IMR-90 (cell line): Measurements from ENCODE around the gene MAOA. TPM values are rescaled to one million over a fixed set of nuclear protein-coding genes. Genes with fewer than 3 reads are reported as not detected.

ENCODE experiments used
- ATAC-seq: fragments of 200-7000 bp; cut with Tn5 transposase; 2 replicates; pipeline ENCODE4 v1.9.1; 2020; ENCODE audit warnings: low read depth, mild to moderate bottlenecking, moderate library complexity
- BruUV-seq: library from RNA; stranded (reverse); fragments of 400-500 nt; replicated peaks from 2 replicates; lab custom pipeline; 2021; lab: Mats Ljungman, UMichigan
- CTCF ChIA-PET: fragments of 300-600 bp; formaldehyde crosslinking; extraction: SDS; loops from one replicate; lab custom pipeline; 2021; ENCODE audit warnings: antibody characterized with exemption; lab: Yijun Ruan, JAX
- POLR2A ChIA-PET: fragments of 300-600 bp; sonication (Branson Sonifier 250); formaldehyde crosslinking; loops from one replicate; lab custom pipeline; 2022; ENCODE audit warnings: antibody characterized with exemption; ENCODE audit not compliant: unreplicated experiment; lab: Charles Lee
- DNase-seq: peaks from one replicate; pipeline ENCODE4 v3.0.0; 2013
- H2AFZ ChIP-seq: replicated peaks from 2 replicates; pipeline ENCODE3; 2013; ENCODE audit warnings: low read length, mild to moderate bottlenecking; ENCODE audit not compliant: poor library complexity
- H2AK5ac ChIP-seq: 2 replicates; pipeline ENCODE4 v1.6.1; 2013; ENCODE audit warnings: low read depth, low read length, inconsistent platforms
- H2AK9ac ChIP-seq: replicated peaks from 2 replicates; pipeline ENCODE3; 2013; ENCODE audit warnings: mild to moderate bottlenecking, low read depth, low read length, moderate library complexity; ENCODE audit not compliant: poor library complexity
- H2BK120ac ChIP-seq: 2 replicates; pipeline ENCODE4 v1.6.1; 2013; ENCODE audit warnings: low read depth, low read length, inconsistent platforms
- H2BK15ac ChIP-seq: 3 replicates; pipeline ENCODE4 v1.6.1; 2013; ENCODE audit warnings: low read depth, low read length, inconsistent platforms
- H2BK20ac ChIP-seq: 2 replicates; pipeline ENCODE4 v1.6.1; 2013; ENCODE audit warnings: low read depth, mild to moderate bottlenecking, inconsistent platforms, low read length, moderate library complexity
- H2BK5ac ChIP-seq: 2 replicates; pipeline ENCODE4 v1.6.1; 2013; ENCODE audit warnings: mild to moderate bottlenecking, low read depth, low read length, inconsistent platforms; ENCODE audit not compliant: poor library complexity, severe bottlenecking
- H3K14ac ChIP-seq: replicated peaks from 2 replicates; pipeline ENCODE4 v1.6.1; 2013; ENCODE audit warnings: low read depth, low read length, inconsistent platforms
- H3K18ac ChIP-seq: 2 replicates; pipeline ENCODE4 v1.6.1; 2013; ENCODE audit warnings: low read depth, low read length, control low read depth
- H3K23ac ChIP-seq: 2 replicates; pipeline ENCODE4 v1.6.1; 2013; ENCODE audit warnings: low read depth, low read length, inconsistent platforms
- H3K27ac ChIP-seq: 2 replicates; pipeline ENCODE4 v1.5.1; 2013; ENCODE audit warnings: mild to moderate bottlenecking, control low read depth, low read length; ENCODE audit not compliant: insufficient read depth
- H3K27me3 ChIP-seq: 2 replicates; pipeline ENCODE4 v1.6.1; 2013; ENCODE audit warnings: low read length; ENCODE audit not compliant: control insufficient read depth, insufficient read depth
- H3K36me3 ChIP-seq: 2 replicates; pipeline ENCODE4 v1.6.1; 2013; ENCODE audit warnings: low read length, mixed read lengths; ENCODE audit not compliant: control insufficient read depth, insufficient read depth
- H3K4ac ChIP-seq: 2 replicates; pipeline ENCODE4 v1.6.1; 2013; ENCODE audit warnings: low read depth, low read length, inconsistent platforms
- H3K4me1 ChIP-seq: 2 replicates; pipeline ENCODE4 v1.6.1; 2013; ENCODE audit warnings: low read length, mixed read lengths; ENCODE audit not compliant: control insufficient read depth, insufficient read depth
- H3K4me2 ChIP-seq: 2 replicates; pipeline ENCODE4 v1.6.1; 2013; ENCODE audit warnings: low read depth, mild to moderate bottlenecking, control low read depth, low read length, moderate library complexity
- H3K4me3 ChIP-seq: 2 replicates; pipeline ENCODE4 v1.5.1; 2013; ENCODE audit warnings: low read depth, mild to moderate bottlenecking, control low read depth, low read length, moderate library complexity; ENCODE audit not compliant: insufficient read depth
- H3K56ac ChIP-seq: 2 replicates; pipeline ENCODE4 v1.6.1; 2013; ENCODE audit warnings: low read length, inconsistent platforms; ENCODE audit not compliant: insufficient read depth; ENCODE audit errors: extremely low read depth
- H3K79me1 ChIP-seq, 2 experiments: 2 replicates each; pipeline ENCODE4 v1.6.1; 2013; ENCODE audit warnings: low read length in 2 of 2, inconsistent platforms in 1 of 2, low read depth in 1 of 2
- H3K9ac ChIP-seq: 2 replicates; pipeline ENCODE4 v1.6.1; 2013; ENCODE audit warnings: low read depth, low read length, control low read depth
- H3K9me1 ChIP-seq: 2 replicates; pipeline ENCODE4 v1.6.1; 2013; ENCODE audit warnings: low read length, inconsistent platforms; ENCODE audit not compliant: insufficient read depth
- H3K9me3 ChIP-seq: 2 replicates; pipeline ENCODE4 v1.6.1; 2013; ENCODE audit warnings: low read length; ENCODE audit not compliant: control insufficient read depth, insufficient read depth
- H4K20me1 ChIP-seq: 2 replicates; pipeline ENCODE4 v1.6.1; 2013; ENCODE audit warnings: low read length, inconsistent platforms; ENCODE audit not compliant: insufficient read depth
- H4K5ac ChIP-seq: 2 replicates; pipeline ENCODE4 v1.6.1; 2013; ENCODE audit warnings: mild to moderate bottlenecking, low read depth, low read length, control low read depth
- H4K8ac ChIP-seq, 2 experiments: 2 replicates each; pipeline ENCODE4 v1.6.1; 2013; ENCODE audit warnings: low read depth in 2 of 2, low read length in 2 of 2, control low read depth in 1 of 2, inconsistent platforms in 1 of 2
- H4K91ac ChIP-seq: 2 replicates; pipeline ENCODE4 v1.6.1; 2013; ENCODE audit warnings: low read depth, low read length, inconsistent platforms; ENCODE audit not compliant: insufficient read depth
- BHLHE40 ChIP-seq: fragments of 150-350 bp; IDR thresholded peaks from 2 replicates; pipeline ENCODE4 v1.6.1; 2016; ENCODE audit warnings: mild to moderate bottlenecking, low read depth, low read length
- CEBPB ChIP-seq: IDR thresholded peaks from 2 replicates; pipeline ENCODE4 v1.6.1; 2012; ENCODE audit warnings: low read depth, low read length, improper control_type of control experiment
- CHD1 ChIP-seq: IDR thresholded peaks from 2 replicates; pipeline ENCODE4 v1.6.1; 2012; ENCODE audit warnings: low read depth, low read length, improper control_type of control experiment
- CTCF ChIP-seq: conservative IDR thresholded peaks from 2 replicates; pipeline ENCODE4 v1.5.1; 2012; ENCODE audit warnings: mild to moderate bottlenecking, low read depth, low read length, improper control_type of control experiment
- FOS ChIP-seq: fragments of 150-350 bp; IDR thresholded peaks from 2 replicates; pipeline ENCODE4 v1.6.1; 2016; ENCODE audit warnings: low read depth, low read length
- MAFK ChIP-seq: IDR thresholded peaks from 2 replicates; pipeline ENCODE4 v1.6.1; 2012; ENCODE audit warnings: low read depth, low read length, improper control_type of control experiment
- MAZ ChIP-seq: IDR thresholded peaks from 2 replicates; pipeline ENCODE4 v1.6.1; 2012; ENCODE audit warnings: low read depth, mild to moderate bottlenecking, low read length, improper control_type of control experiment, moderate library complexity, borderline replicate concordance
- MXI1 ChIP-seq: IDR thresholded peaks from 2 replicates; pipeline ENCODE4 v1.6.1; 2012; ENCODE audit warnings: low read depth, mild to moderate bottlenecking, low read length, moderate library complexity, borderline replicate concordance
- NFE2L2 ChIP-seq: fragments of 150-350 bp; IDR thresholded peaks from 2 replicates; pipeline ENCODE4 v1.6.1; 2016; ENCODE audit warnings: low read depth, mild to moderate bottlenecking, low read length
- POLR2A ChIP-seq: IDR thresholded peaks from 2 replicates; pipeline ENCODE4 v1.6.1; 2012; ENCODE audit warnings: mild to moderate bottlenecking, low read depth, low read length
- RAD21 ChIP-seq: IDR thresholded peaks from 2 replicates; pipeline ENCODE4 v1.6.1; 2012; ENCODE audit warnings: low read length, improper control_type of control experiment
- RCOR1 ChIP-seq: IDR thresholded peaks from 2 replicates; pipeline ENCODE4 v1.6.1; 2012; ENCODE audit warnings: mild to moderate bottlenecking, low read length, improper control_type of control experiment; ENCODE audit not compliant: insufficient replicate concordance
- RFX5 ChIP-seq: IDR thresholded peaks from 2 replicates; pipeline ENCODE4 v1.8.0; 2012; ENCODE audit warnings: low read depth, mild to moderate bottlenecking, low read length, moderate library complexity
- SMC3 ChIP-seq: fragments of 150-350 bp; IDR thresholded peaks from 2 replicates; pipeline ENCODE4 v1.6.1; 2016; ENCODE audit warnings: low read depth, mild to moderate bottlenecking, antibody characterized with exemption, low read length, moderate library complexity
- WGBS, 2 experiments: methylation state at CpG; one replicate each; pipeline versions ENCODE4 v1.1.5 to v1.1.7; 2013; ENCODE audit warnings: missing lambda C conversion rate in 2 of 2; ENCODE audit not compliant: insufficient read length in 1 of 2; ENCODE audit errors: extremely low coverage in 2 of 2; 5-methylcytosine and 5-hydroxymethylcytosine counted together
- dilution Hi-C: fragments of 300-500 bp; cut with HindIII; formaldehyde crosslinking; loops from one replicate; pipeline ENCODE4 v1.14.3; 2018; ENCODE audit warnings: low sequenced_read_pairs; ENCODE audit not compliant: unreplicated experiment
- in situ Hi-C: fragments of 300-500 bp; cut with MboI; formaldehyde crosslinking; loops from 3 replicates; pipeline ENCODE4 v1.14.3; 2019; ENCODE audit warnings: low sequenced_read_pairs, inconsistent platforms, mixed read lengths
- intact Hi-C: fragments of 100-400 bp; cut with micrococcal nuclease; formaldehyde crosslinking; loops from 2 replicates; pipeline ENCODE4 v1.10.0; 2022
- polyA plus RNA-seq, 3 experiments: library from polyadenylated mRNA; depleted of rRNA; stranded (reverse); fragments of >200 nt; gene quantifications; 2 replicates each; pipeline ENCODE4 v1.2.3, GENCODE V29; 2012; ENCODE audit warnings: low replicate concordance in 1 of 3
- total RNA-seq: library from RNA; depleted of rRNA; stranded (reverse); fragments of >200 nt; gene quantifications from 2 replicates; pipeline ENCODE4 v1.2.3, GENCODE V29; 2012
- TF ChIP-seq, protein P1 (sequence below): fragments of 150-350 bp; IDR thresholded peaks from 2 replicates; pipeline ENCODE4 v1.6.1; 2017; ENCODE audit warnings: mild to moderate bottlenecking, antibody characterized with exemption, low read length, low read depth
- TF ChIP-seq, protein P2 (sequence below): fragments of 150-350 bp; IDR thresholded peaks from 2 replicates; pipeline ENCODE4 v1.6.1; 2016; ENCODE audit warnings: low read depth, mild to moderate bottlenecking, low read length, moderate library complexity, borderline replicate concordance

Gene MAOA
- total and polyA plus RNA-seq, 2 of the 4 experiments (the other 2 are of a cell fraction): 0.14 to 0.36 TPM

DNA sequence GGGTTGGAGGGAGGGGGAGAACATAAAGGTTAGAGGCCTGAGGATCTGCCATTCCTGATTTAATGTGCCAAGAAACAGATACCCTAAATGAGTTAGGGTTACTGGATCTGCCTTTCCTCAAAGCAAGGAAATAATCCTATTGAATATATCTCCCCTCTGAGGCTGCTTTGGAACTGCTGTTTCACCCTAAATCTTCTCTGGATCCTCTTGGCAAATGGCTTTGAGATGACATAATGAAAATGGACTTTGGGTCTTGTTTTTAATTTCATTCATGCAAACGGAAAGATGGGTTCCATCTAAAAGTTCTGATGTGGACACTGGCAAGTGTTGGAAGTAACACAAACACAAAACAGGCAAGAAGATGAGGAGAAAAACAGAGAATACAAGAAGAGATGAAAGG lies 23.0 kb upstream of the MAOA start:
- Histone ChIP-seq H3K27ac (no peak overlapping the region), H3K14ac (no peak overlapping the region), H4K20me1 (no peaks in the 10 kb centered on the region), H4K5ac (no peak overlapping the region), H3K56ac (no peak overlapping the region), H3K23ac (no peak overlapping the region), H2BK20ac (no peak overlapping the region), H3K36me3 (no peaks in the 10 kb centered on the region), H2BK5ac (no peak overlapping the region), H3K4me1 (no peaks in the 10 kb centered on the region), H3K79me1 (no peaks in the 10 kb centered on the region), H2BK15ac (no peak overlapping the region), H4K91ac (no peak overlapping the region), H2BK120ac (no peak overlapping the region), H3K4me3 (no peak overlapping the region), H3K18ac (no peak overlapping the region), H2AK5ac (no peak overlapping the region), H3K9me3 (no peaks in the 10 kb centered on the region), H3K4me2 (no peak overlapping the region), H2AFZ (no peak overlapping the region), H4K8ac (no peak overlapping the region), H2AK9ac (no peak overlapping the region), H3K9ac (no peak overlapping the region), H3K9me1 (no peaks in the 10 kb centered on the region), H3K4ac (no peak overlapping the region), H3K27me3 (peaks cover 3% of the 10 kb centered on the region)
- ChIA-PET POLR2A (no interaction called here), CTCF (no interaction called here)
- ATAC-seq (no peak), DNase-seq (no peak)
- WGBS, 2 experiments: no CpG with 5 or more reads among the region's 1 CpG
- intact Hi-C loops: no loop called here
- in situ Hi-C loops: no loop called here
- no peak for TF ChIP-seq CHD1
- no peak for TF ChIP-seq SMC3
- TF ChIP-seq CEBPB: no peak
- TF ChIP-seq, protein P1, sequence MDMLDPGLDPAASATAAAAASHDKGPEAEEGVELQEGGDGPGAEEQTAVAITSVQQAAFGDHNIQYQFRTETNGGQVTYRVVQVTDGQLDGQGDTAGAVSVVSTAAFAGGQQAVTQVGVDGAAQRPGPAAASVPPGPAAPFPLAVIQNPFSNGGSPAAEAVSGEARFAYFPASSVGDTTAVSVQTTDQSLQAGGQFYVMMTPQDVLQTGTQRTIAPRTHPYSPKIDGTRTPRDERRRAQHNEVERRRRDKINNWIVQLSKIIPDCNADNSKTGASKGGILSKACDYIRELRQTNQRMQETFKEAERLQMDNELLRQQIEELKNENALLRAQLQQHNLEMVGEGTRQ: no peak
- TF ChIP-seq, protein P2, sequence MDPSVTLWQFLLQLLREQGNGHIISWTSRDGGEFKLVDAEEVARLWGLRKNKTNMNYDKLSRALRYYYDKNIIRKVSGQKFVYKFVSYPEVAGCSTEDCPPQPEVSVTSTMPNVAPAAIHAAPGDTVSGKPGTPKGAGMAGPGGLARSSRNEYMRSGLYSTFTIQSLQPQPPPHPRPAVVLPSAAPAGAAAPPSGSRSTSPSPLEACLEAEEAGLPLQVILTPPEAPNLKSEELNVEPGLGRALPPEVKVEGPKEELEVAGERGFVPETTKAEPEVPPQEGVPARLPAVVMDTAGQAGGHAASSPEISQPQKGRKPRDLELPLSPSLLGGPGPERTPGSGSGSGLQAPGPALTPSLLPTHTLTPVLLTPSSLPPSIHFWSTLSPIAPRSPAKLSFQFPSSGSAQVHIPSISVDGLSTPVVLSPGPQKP: no peak
- no peak for TF ChIP-seq CTCF
- TF ChIP-seq RFX5: no peak
- TF ChIP-seq POLR2A: no peak
- no peak for TF ChIP-seq RCOR1
- TF ChIP-seq NFE2L2: no peak
- no peak for TF ChIP-seq RAD21
- TF ChIP-seq MAFK: no peak
- TF ChIP-seq BHLHE40: no peak
- TF ChIP-seq FOS: no peak
- TF ChIP-seq MAZ: no peak
- TF ChIP-seq MXI1: no peak
- dilution Hi-C loops: no loop called here
- no TSS peak for BruUV-seq
